Activated CD8-positive, alpha-beta T cell treated with anti-CD3 and anti-CD28 coated beads for 36 hours (primary cell): ENCODE measurements around the gene C19orf18. TPM values are rescaled to one million over a fixed set of nuclear protein-coding genes. Genes with fewer than 3 reads are reported as not detected.

Source experiments
- ATAC-seq: fragments of 200-7000 bp; cut with Tn5 transposase; one replicate; pipeline ENCODE4 v1.10.0; 2021; ENCODE audit warnings: mild to moderate bottlenecking, moderate library complexity
- CTCF ChIA-PET: fragments of 350-600 bp; sonication (Branson Sonifier 250); formaldehyde crosslinking; loops from one replicate; lab custom pipeline; 2021; ENCODE audit warnings: antibody characterized with exemption; lab: Charles Lee
- POLR2A ChIA-PET: fragments of 350-600 bp; sonication (Branson Sonifier 250); formaldehyde crosslinking; loops from one replicate; lab custom pipeline; 2021; ENCODE audit warnings: antibody characterized with exemption; lab: Charles Lee
- DNase-seq: peaks from one replicate; pipeline ENCODE4 v3.0.0-alpha.2; 2020
- H3K27ac Mint-ChIP-seq: one replicate; pipeline ENCODE4 v1.8.0; 2021; ENCODE audit warnings: mild to moderate bottlenecking, mixed read lengths
- H3K27me3 Mint-ChIP-seq: one replicate; pipeline ENCODE4 v1.8.0; 2021; ENCODE audit warnings: mixed read lengths
- H3K36me3 Mint-ChIP-seq: one replicate; pipeline ENCODE4 v1.8.0; 2021; ENCODE audit warnings: low read depth, mixed read lengths
- H3K4me1 Mint-ChIP-seq: one replicate; pipeline ENCODE4 v1.8.0; 2021; ENCODE audit warnings: low read depth, mixed read lengths
- H3K4me3 Mint-ChIP-seq: one replicate; pipeline ENCODE4 v1.8.0; 2021; ENCODE audit warnings: mild to moderate bottlenecking, moderate library complexity, mixed read lengths
- H3K9me3 Mint-ChIP-seq: one replicate; pipeline ENCODE4 v1.8.0; 2021; ENCODE audit warnings: mixed read lengths
- intact Hi-C: fragments of 100-400 bp; cut with micrococcal nuclease; formaldehyde crosslinking; loops from one replicate; pipeline ENCODE4 v1.10.0; 2022
- total RNA-seq, 2 experiments: library from RNA; stranded (reverse); gene quantifications; one replicate each; pipeline ENCODE4 v1.2.3, GENCODE V29; 2021
- TF ChIP-seq, protein P1 (sequence below): fragments of 200-600 bp; IDR thresholded peaks from one replicate; pipeline ENCODE4 v1.8.0; 2022; ENCODE audit warnings: antibody characterized with exemption, mild to moderate bottlenecking

C19orf18 gene
- total RNA-seq, 2 experiments from 2014 or later: 0.29 to 0.34 TPM

- peak overlapping the region; percentile 84 for H3K4me3 Mint-ChIP-seq
- TF ChIP-seq, protein P1, sequence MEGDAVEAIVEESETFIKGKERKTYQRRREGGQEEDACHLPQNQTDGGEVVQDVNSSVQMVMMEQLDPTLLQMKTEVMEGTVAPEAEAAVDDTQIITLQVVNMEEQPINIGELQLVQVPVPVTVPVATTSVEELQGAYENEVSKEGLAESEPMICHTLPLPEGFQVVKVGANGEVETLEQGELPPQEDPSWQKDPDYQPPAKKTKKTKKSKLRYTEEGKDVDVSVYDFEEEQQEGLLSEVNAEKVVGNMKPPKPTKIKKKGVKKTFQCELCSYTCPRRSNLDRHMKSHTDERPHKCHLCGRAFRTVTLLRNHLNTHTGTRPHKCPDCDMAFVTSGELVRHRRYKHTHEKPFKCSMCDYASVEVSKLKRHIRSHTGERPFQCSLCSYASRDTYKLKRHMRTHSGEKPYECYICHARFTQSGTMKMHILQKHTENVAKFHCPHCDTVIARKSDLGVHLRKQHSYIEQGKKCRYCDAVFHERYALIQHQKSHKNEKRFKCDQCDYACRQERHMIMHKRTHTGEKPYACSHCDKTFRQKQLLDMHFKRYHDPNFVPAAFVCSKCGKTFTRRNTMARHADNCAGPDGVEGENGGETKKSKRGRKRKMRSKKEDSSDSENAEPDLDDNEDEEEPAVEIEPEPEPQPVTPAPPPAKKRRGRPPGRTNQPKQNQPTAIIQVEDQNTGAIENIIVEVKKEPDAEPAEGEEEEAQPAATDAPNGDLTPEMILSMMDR: no peak
- ATAC-seq (no peak), DNase-seq (no peak)
- intact Hi-C loops: no loop called here
- H3K27me3 Mint-ChIP-seq: no peaks in the 10 kb centered on the region
- no peak overlapping the region for H3K27ac Mint-ChIP-seq
- ChIA-PET CTCF (no interaction called here), POLR2A (interaction anchor here (1.3 to 1.4 kb wide), 2 partner anchors 12 to 27 kb away, joined by 3 to 6 read pairs; no protein-coding TSS in a partner anchor)
- peaks cover 31% of the 10 kb centered on the region for H3K9me3 Mint-ChIP-seq
- H3K4me1 Mint-ChIP-seq: peaks cover 27% of the 10 kb centered on the region
- peaks cover 67% of the 10 kb centered on the region for H3K36me3 Mint-ChIP-seq
Measured at GRCh38 chr19:57914531-57914930, 59.8 kb downstream of the C19orf18 start.

Other genes starting within 250 kb of the C19orf18 start
- 10 to 100 TPM in 1 of 2 experiments, 1 to 10 TPM in 1; 7.1 to 10.5 TPM for gene ZNF671, start 246.9 kb downstream of the C19orf18 start, total RNA-seq
- 10 to 100 TPM in 1 of 2 experiments, 1 to 10 TPM in 1; 9.8 to 11.0 TPM for gene ZNF776, start 227.7 kb downstream of the C19orf18 start, total RNA-seq
- 10 to 100 TPM; 16.7 to 21.8 TPM for gene ZNF586, start 204.9 kb downstream of the C19orf18 start, total RNA-seq
- 1 to 10 TPM; 6.5 to 6.7 TPM for gene ZNF552, start 159.6 kb downstream of the C19orf18 start, total RNA-seq
- gene ZNF587B, start 144.2 kb downstream of the C19orf18 start, total RNA-seq: 10 to 100 TPM; 19.8 to 20.2 TPM
- 10 to 100 TPM; 23.6 to 24.1 TPM for gene ZNF587, start 124.7 kb downstream of the C19orf18 start, total RNA-seq
- gene ZNF814, start 85.5 kb downstream of the C19orf18 start, total RNA-seq: 10 to 100 TPM; 25.0 to 27.9 TPM
- 10 to 100 TPM; 11.8 to 12.1 TPM for gene ZNF417, start 57.9 kb downstream of the C19orf18 start, total RNA-seq
- 1 to 10 TPM; 4.1 to 5.0 TPM for gene ZNF418, start 39.1 kb downstream of the C19orf18 start, total RNA-seq
- 1 to 10 TPM; 5.9 to 6.2 TPM for gene ZNF256, start 26.8 kb downstream of the C19orf18 start, total RNA-seq
- 10 to 100 TPM in 1 of 2 experiments, 1 to 10 TPM in 1; 7.5 to 10.0 TPM for gene ZNF606, start 28.3 kb upstream of the C19orf18 start, total RNA-seq
- not detected for gene ZSCAN1, start 59.5 kb upstream of the C19orf18 start, total RNA-seq
- gene ZNF135, start 84.7 kb upstream of the C19orf18 start, total RNA-seq: 1 to 10 TPM; 1.2 to 1.4 TPM
- 10 to 100 TPM; 27.0 to 31.7 TPM for gene ZSCAN18, start 123.7 kb upstream of the C19orf18 start, total RNA-seq
- gene ZNF329, start 176.3 kb upstream of the C19orf18 start, total RNA-seq: 1 to 10 TPM; 6.0 to 6.2 TPM
- gene ZNF274, start 208.5 kb upstream of the C19orf18 start, total RNA-seq: 10 to 100 TPM; 24.0 to 25.9 TPM